Stimulated activated naive B cell treated with anti-CD40 and anti-IgM and Interleukin-4, amounts not matched to agents 10 μg/mL and 1 μg/mL and 100 μg/mL, for 72 hours (primary cell): Measurements from ENCODE around the gene RAD51C.
"Not testable (repeated sequence)": the region's sequence is repeated elsewhere in the genome, so short reads cannot be mapped to it uniquely, and the experiment has no call there.

Experiments
- ATAC-seq, 2 donors: fragments of 150-1000 bp; cut with Tn5 transposase; replicated peaks; 2 replicates each; pipeline ENCODE4 v1.10.0; 2021; ENCODE audit warnings: moderate library complexity in 1 of 2
- DNase-seq: peaks from one replicate; pipeline ENCODE4 v3.0.0; 2021
- H3K27ac Mint-ChIP-seq: one replicate; pipeline ENCODE4 v1.8.0; 2022; ENCODE audit warnings: mild to moderate bottlenecking, mixed read lengths
- H3K27me3 Mint-ChIP-seq, 2 donors: one replicate each; pipeline ENCODE4 v1.8.0; 2022; ENCODE audit warnings: mixed read lengths in 2 of 2
- H3K36me3 Mint-ChIP-seq, 2 donors: one replicate each; pipeline ENCODE4 v1.8.0; 2022; ENCODE audit warnings: mixed read lengths in 2 of 2, mild to moderate bottlenecking in 1 of 2
- H3K4me1 Mint-ChIP-seq, 2 donors: one replicate each; pipeline ENCODE4 v1.8.0; 2022; ENCODE audit warnings: mixed read lengths in 2 of 2, mild to moderate bottlenecking in 1 of 2
- H3K4me3 Mint-ChIP-seq, 2 donors: one replicate each; pipeline ENCODE4 v1.8.0; 2022; ENCODE audit warnings: mild to moderate bottlenecking in 2 of 2, mixed read lengths in 2 of 2, moderate library complexity in 1 of 2
- H3K9me3 Mint-ChIP-seq, 2 donors: one replicate each; pipeline ENCODE4 v1.8.0; 2022; ENCODE audit warnings: mixed read lengths in 2 of 2, mild to moderate bottlenecking in 1 of 2

RAD51C gene

GRCh38 chr17:58778482-58778881, 86.1 kb downstream of the RAD51C start:
- not testable (repeated sequence) for ATAC-seq, H3K9me3 Mint-ChIP-seq, H3K27me3 Mint-ChIP-seq, DNase-seq, H3K36me3 Mint-ChIP-seq, H3K4me1 Mint-ChIP-seq, H3K4me3 Mint-ChIP-seq, H3K27ac Mint-ChIP-seq

- Mint-ChIP-seq H3K27me3 (no peaks in the 10 kb centered on the region), H3K27ac (no peak overlapping the region), H3K36me3 (no peaks in the 10 kb centered on the region), H3K4me1 (no peaks in the 10 kb centered on the region), H3K9me3 (no peaks in the 10 kb centered on the region), H3K4me3 (no peak overlapping the region)
- DNase-seq (no peak), ATAC-seq (no peak)
Observed at GRCh38 chr17:58779446-58779845, 87.0 kb downstream of the RAD51C start.

GRCh38 chr17:58783380-58783779, 91.0 kb downstream of the RAD51C start:
- ATAC-seq (no peak), DNase-seq (no peak)
- H3K4me3 Mint-ChIP-seq = no peak overlapping the region
- H3K36me3 Mint-ChIP-seq = no peaks in the 10 kb centered on the region
- H3K9me3 Mint-ChIP-seq = no peaks in the 10 kb centered on the region
- H3K27ac Mint-ChIP-seq = no peak overlapping the region
- H3K27me3 Mint-ChIP-seq = no peaks in the 10 kb centered on the region
- no peaks in the 10 kb centered on the region for H3K4me1 Mint-ChIP-seq

- Mint-ChIP-seq H3K9me3 (no peaks in the 10 kb centered on the region), H3K4me3 (no peak overlapping the region), H3K27ac (no peak overlapping the region), H3K4me1 (no peaks in the 10 kb centered on the region), H3K36me3 (no peaks in the 10 kb centered on the region), H3K27me3 (no peaks in the 10 kb centered on the region)
- ATAC-seq = no peak
- no peak for DNase-seq
Observed at GRCh38 chr17:58785097-58785496, 92.7 kb downstream of the RAD51C start.
